Measurements from ENCODE around the gene MYBPC2. TPM values are rescaled to one million over a fixed set of nuclear protein-coding genes. Genes with fewer than 3 reads are reported as not detected.

MYBPC2 gene
- total and polyA plus RNA-seq, 2 of the 4 experiments (the other 2 are of a cell fraction), result not detected

- ChIA-PET CTCF (no interaction called here), POLR2A (ENCODE audit: unreplicated experiment) (no interaction called here)
- Histone ChIP-seq H3K9ac (ENCODE audit: low read depth, low read length) (no peak overlapping the region), H3K4me3 (ENCODE audit: insufficient read depth, low read depth, low read length) (no peak overlapping the region), H3K79me1 (ENCODE audit: low read depth in 1 of 2, low read length in 2 of 2) (no peaks in the 10 kb centered on the region), H4K8ac (ENCODE audit: low read depth in 2 of 2, low read length in 2 of 2) (no peak overlapping the region), H4K91ac (ENCODE audit: insufficient read depth, low read depth, low read length) (no peak overlapping the region), H3K27ac (ENCODE audit: insufficient read depth, low read length) (no peak overlapping the region), H3K9me3 (ENCODE audit: control insufficient read depth, insufficient read depth, low read length) (no peaks in the 10 kb centered on the region), H3K4me2 (ENCODE audit: low read depth, low read length) (no peak overlapping the region), H4K5ac (ENCODE audit: low read depth, low read length) (no peak overlapping the region), H2AK5ac (ENCODE audit: low read depth, low read length) (no peak overlapping the region), H3K9me1 (ENCODE audit: insufficient read depth, low read length) (no peaks in the 10 kb centered on the region; the same call in 1 of the 2 replicates), H2AK9ac (replicated peaks; ENCODE audit: low read depth, low read length, poor library complexity) (no peak overlapping the region), H2BK15ac (ENCODE audit: low read depth, low read length) (no peak overlapping the region), H4K20me1 (ENCODE audit: insufficient read depth, low read length) (no peaks in the 10 kb centered on the region), H3K4me1 (ENCODE audit: control insufficient read depth, insufficient read depth, low read length) (no peaks in the 10 kb centered on the region), H3K27me3 (ENCODE audit: control insufficient read depth, insufficient read depth, low read length) (no peaks in the 10 kb centered on the region), H3K36me3 (ENCODE audit: control insufficient read depth, insufficient read depth, low read length) (peaks cover 7% of the 10 kb centered on the region), H2BK20ac (ENCODE audit: low read depth, low read length) (no peak overlapping the region), H3K56ac (ENCODE audit: extremely low read depth, insufficient read depth, low read length) (no peak overlapping the region), H2AFZ (replicated peaks; ENCODE audit: low read length, poor library complexity) (no peak overlapping the region), H3K4ac (ENCODE audit: low read depth, low read length) (no peak overlapping the region), H2BK5ac (ENCODE audit: low read depth, low read length, poor library complexity, severe bottlenecking) (no peak overlapping the region), H3K18ac (ENCODE audit: low read depth, low read length) (no peak overlapping the region), H2BK120ac (ENCODE audit: low read depth, low read length) (no peak overlapping the region), H3K14ac (replicated peaks; ENCODE audit: low read depth, low read length) (no peak overlapping the region), H3K23ac (ENCODE audit: low read depth, low read length) (no peak overlapping the region)
- 89% methylated on average over 5 of the region's 10 CpGs; no CpG with 5 or more reads in 1 of the 2 experiments for WGBS, 2 experiments (ENCODE audit: extremely low coverage in 2 of 2, insufficient read length in 1 of 2)
- intact Hi-C loops (cut with micrococcal nuclease), result no loop called here
- ATAC-seq (ENCODE audit: low read depth), result no peak
- DNase-seq, result no peak
- dilution Hi-C loops (cut with HindIII; ENCODE audit: low sequenced_read_pairs, unreplicated experiment), result no loop called here
- in situ Hi-C loops (cut with MboI; ENCODE audit: low sequenced_read_pairs), result no loop called here
- no peak for TF ChIP-seq NFE2L2 (IDR thresholded peaks at IDR 0.05; ENCODE audit: low read depth, low read length)
- no peak for TF ChIP-seq BHLHE40 (IDR thresholded peaks at IDR 0.05; ENCODE audit: low read depth, low read length)
- TF ChIP-seq MAFK (IDR thresholded peaks at IDR 0.05; ENCODE audit: low read depth, low read length), result no peak
- no TSS peak for BruUV-seq (replicated peaks)
Observed at GRCh38 chr19:50410109-50410508, 22.6 kb upstream of the MYBPC2 start.
